Panc1 (cell line): Measurements from ENCODE around the gene SLC25A34.

Experiments used
- CTCF ChIP-seq: fragments of 450-650 bp; IDR thresholded peaks from 2 replicates; pipeline ENCODE4 v1.5.1; 2017; ENCODE audit warnings: mild to moderate bottlenecking
- POLR2AphosphoS5 ChIP-seq: IDR thresholded peaks from 2 replicates; pipeline ENCODE4 v1.6.1; 2012; ENCODE audit warnings: mild to moderate bottlenecking, low read depth, low read length, moderate library complexity
- REST ChIP-seq, 2 experiments: IDR thresholded peaks; 2 replicates each; pipeline ENCODE4 v1.6.1; 2011 to 2012; ENCODE audit warnings: low read depth in 2 of 2, control low read depth in 1 of 2, low read length in 1 of 2, mild to moderate bottlenecking in 1 of 2, moderate library complexity in 1 of 2; ENCODE audit not compliant: insufficient read depth in 1 of 2

DNA sequence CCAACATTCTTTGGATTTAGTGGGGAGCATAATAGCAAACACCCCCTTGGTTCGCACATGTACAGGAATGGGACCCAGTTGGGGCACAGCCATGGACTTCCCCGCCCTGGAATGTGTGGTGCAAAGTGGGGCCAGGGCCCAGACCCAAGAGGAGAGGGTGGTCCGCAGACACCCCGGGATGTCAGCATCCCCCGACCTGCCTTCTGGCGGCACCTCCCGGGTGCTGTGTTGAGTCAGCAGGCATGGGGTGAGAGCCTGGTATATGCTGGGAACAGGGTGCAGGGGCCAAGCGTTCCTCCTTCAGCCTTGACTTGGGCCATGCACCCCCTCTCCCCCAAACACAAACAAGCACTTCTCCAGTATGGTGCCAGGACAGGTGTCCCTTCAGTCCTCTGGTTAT lies 49.6 kb downstream of the SLC25A34 start:
- TF ChIP-seq POLR2AphosphoS5 (no peak), CTCF (no peak), REST (IDR thresholded peaks at IDR 0.05; ENCODE audit: insufficient read depth in 1 of 2, low read depth in 2 of 2, low read length in 1 of 2) (no peak)
